Endothelial cell of umbilical vein (primary cell): ENCODE measurements around the gene CCL1. TPM values are rescaled to one million over a fixed set of nuclear protein-coding genes. Genes with fewer than 3 reads are reported as not detected.

Experiments
- BruUV-seq: library from RNA; stranded (reverse); fragments of 400-500 nt; replicated peaks from 2 replicates; lab custom pipeline; 2021; lab: Mats Ljungman, UMichigan
- CTCF ChIA-PET: fragments of 300-600, 350-600 bp; sonication (Branson Sonifier 250); formaldehyde crosslinking; loops from one replicate; lab custom pipeline; 2021; ENCODE audit warnings: antibody characterized with exemption, inconsistent platforms; lab: Charles Lee
- POLR2A ChIA-PET: fragments of 300-600, 350-600 bp; sonication (Branson Sonifier 250); formaldehyde crosslinking; loops from one replicate; lab custom pipeline; 2021; ENCODE audit warnings: antibody characterized with exemption, inconsistent platforms; lab: Charles Lee
- DNase-seq: peaks from one replicate; pipeline ENCODE4 v3.0.0-alpha.2; 2011; ENCODE audit warnings: low read depth, low spot score
- FAIRE-seq: peaks from 2 replicates; lab custom pipeline; 2011; peaks lifted over from hg19 to GRCh38; lab: Jason Lieb, UNC
- H2AFZ ChIP-seq: 2 replicates; pipeline ENCODE4 v1.6.0; 2012; ENCODE audit warnings: low read depth, low read length, control low read depth, inconsistent platforms
- H3K27ac ChIP-seq: 2 replicates; pipeline ENCODE4 v1.5.1; 2011; ENCODE audit warnings: low read depth, mild to moderate bottlenecking, control low read depth, low read length, moderate library complexity; ENCODE audit not compliant: insufficient read depth
- H3K27me3 ChIP-seq, 2 experiments: 2 replicates each; pipeline versions ENCODE4 v1.6.0 to v1.6.1; 2011; ENCODE audit warnings: low read length in 2 of 2, mixed read lengths in 1 of 2; ENCODE audit not compliant: control insufficient read depth in 2 of 2, insufficient read depth in 2 of 2
- H3K36me3 ChIP-seq, 2 experiments: 2 replicates in 1 of 2; 3 replicates in 1 of 2; pipeline ENCODE4 v1.5.1; 2011; ENCODE audit warnings: low read length in 2 of 2, mild to moderate bottlenecking in 1 of 2, moderate library complexity in 1 of 2; ENCODE audit not compliant: control insufficient read depth in 2 of 2, insufficient read depth in 2 of 2; ENCODE audit errors: extremely low read depth in 1 of 2
- H3K4me1 ChIP-seq: 3 replicates; pipeline ENCODE4 v1.5.1; 2011; ENCODE audit warnings: mild to moderate bottlenecking, low read length; ENCODE audit not compliant: control insufficient read depth, insufficient read depth; ENCODE audit errors: extremely low read depth
- H3K4me2 ChIP-seq: 2 replicates; pipeline ENCODE4 v1.6.1; 2011; ENCODE audit warnings: low read length, control low read depth, mixed read lengths; ENCODE audit not compliant: insufficient read depth
- H3K4me3 ChIP-seq, 3 experiments: fragments of 200-600 bp in 1 of 3; sonication (generic), shearing (Covaris generic) in 1 of 3; replicated peaks in 1 of 3; 2 replicates each; pipeline ENCODE4 v1.5.1; 2011 to 2016; ENCODE audit warnings: control low read depth in 3 of 3, low read length in 3 of 3, mild to moderate bottlenecking in 2 of 3, inconsistent platforms in 1 of 3, low read depth in 1 of 3, moderate library complexity in 1 of 3; ENCODE audit not compliant: insufficient read depth in 1 of 3
- H3K79me2 ChIP-seq: 2 replicates; pipeline ENCODE4 v1.6.0; 2012; ENCODE audit warnings: low read length, inconsistent platforms; ENCODE audit not compliant: control insufficient read depth, insufficient read depth
- H3K9ac ChIP-seq: replicated peaks from 2 replicates; pipeline ENCODE3; 2011; ENCODE audit warnings: low read length, control low read depth; ENCODE audit not compliant: insufficient read depth; ENCODE audit errors: extremely low read depth
- H3K9me1 ChIP-seq: replicated peaks from 3 replicates; pipeline ENCODE4 v1.6.0; 2011; ENCODE audit warnings: mild to moderate bottlenecking, low read length; ENCODE audit not compliant: control insufficient read depth, insufficient read depth; ENCODE audit errors: extremely low read depth
- H3K9me3 ChIP-seq: replicated peaks from 2 replicates; pipeline ENCODE4 v1.5.1; 2012; ENCODE audit warnings: low read length, inconsistent platforms; ENCODE audit not compliant: control insufficient read depth, insufficient read depth
- H4K20me1 ChIP-seq: replicated peaks from 2 replicates; pipeline ENCODE3; 2011; ENCODE audit warnings: mild to moderate bottlenecking, low read length; ENCODE audit not compliant: control insufficient read depth, insufficient read depth; ENCODE audit errors: extremely low read depth
- CTCF ChIP-seq, 2 donors: IDR thresholded peaks; 1 replicate in 1 of 2; 2 replicates in 1 of 2; pipeline ENCODE4 v1.5.1; 2011; ENCODE audit warnings: low read length in 2 of 2, mild to moderate bottlenecking in 2 of 2, moderate library complexity in 2 of 2, control low read depth in 1 of 2, inconsistent platforms in 1 of 2, low read depth in 1 of 2; ENCODE audit not compliant: insufficient read depth in 1 of 2; ENCODE audit errors: extremely low read depth in 1 of 2
- EZH2 ChIP-seq: IDR thresholded peaks from 2 replicates; pipeline ENCODE4 v1.6.1; 2012; ENCODE audit warnings: borderline replicate concordance, low read depth, mild to moderate bottlenecking, moderate library complexity, low read length, inconsistent platforms; ENCODE audit not compliant: severe bottlenecking
- FOS ChIP-seq: IDR thresholded peaks from 2 replicates; pipeline ENCODE4 v1.6.1; 2011; ENCODE audit warnings: mild to moderate bottlenecking, low read length, moderate library complexity, borderline replicate concordance; ENCODE audit not compliant: insufficient read depth
- GATA2 ChIP-seq: IDR thresholded peaks from 2 replicates; pipeline ENCODE4 v1.7.0; 2011; ENCODE audit warnings: low read depth, mild to moderate bottlenecking, moderate library complexity, mixed read lengths, low read length; ENCODE audit not compliant: insufficient read length, insufficient read depth
- JUN ChIP-seq: IDR thresholded peaks from 2 replicates; pipeline ENCODE4 v1.6.1; 2011; ENCODE audit warnings: borderline replicate concordance, low read depth; ENCODE audit not compliant: insufficient read length, insufficient read depth
- MYC ChIP-seq: IDR thresholded peaks from one replicate; pipeline ENCODE4 v1.6.1; 2011; ENCODE audit warnings: mild to moderate bottlenecking, low read depth, low read length
- POLR2A ChIP-seq: IDR thresholded peaks from 2 replicates; pipeline ENCODE4 v1.6.1; 2012; ENCODE audit warnings: low read depth, mild to moderate bottlenecking, control low read depth, low read length
- POLR2AphosphoS5 ChIP-seq: IDR thresholded peaks from 2 replicates; pipeline ENCODE4 v1.6.1; 2012; ENCODE audit warnings: low read depth, mild to moderate bottlenecking, control low read depth, low read length, moderate library complexity; ENCODE audit not compliant: insufficient read depth
- dilution Hi-C: fragments of 300-500 bp; cut with MboI; formaldehyde crosslinking; loops from one replicate; pipeline ENCODE4 v1.15.0; 2019; ENCODE audit warnings: low sequenced_read_pairs; ENCODE audit not compliant: extremely low pct_ligation_motif_present
- intact Hi-C: fragments of 100-400 bp; cut with micrococcal nuclease; formaldehyde crosslinking; loops from one replicate; pipeline ENCODE4 v1.10.0; 2022
- polyA plus RNA-seq, 4 experiments: library from polyadenylated mRNA; depleted of rRNA in 3 of 4; stranded (reverse) in 3 of 4; unstranded in 1 of 4; fragments of >200 nt; gene quantifications; 2 replicates each; pipeline versions ENCODE4 v1.2.1 to v1.2.3, GENCODE V29; 2011 to 2012; ENCODE audit warnings: missing spikeins in 1 of 4
- total RNA-seq: library from RNA; stranded (reverse); gene quantifications from 2 replicates; pipeline ENCODE4 v1.2.3, GENCODE V29; 2021
- TF ChIP-seq, protein P1 (sequence below): IDR thresholded peaks from 2 replicates; pipeline ENCODE4 v1.6.1; 2011; ENCODE audit not compliant: insufficient read depth, insufficient read length

CCL1 gene
- total and polyA plus RNA-seq, 2 donors (not counting 3 experiments of a cell fraction or from before 2014, with no cell fraction given): not detected

GRCh38 chr17:34368946-34369500 is 6.0 kb upstream of the CCL1 start:
- CTCF ChIA-PET: interaction anchor here (0.7 to 1.5 kb wide), 4 partner anchors 13 to 198 kb away, joined by 3 to 7 read pairs (median 3); no protein-coding TSS in a partner anchor

More at GRCh38 chr17:34368946-34369500, 6.0 kb upstream of the CCL1 start:
- no peaks in the 10 kb centered on the region for H3K79me2 ChIP-seq
- FAIRE-seq (no peak), DNase-seq (no peak)
- H4K20me1 ChIP-seq: no peaks in the 10 kb centered on the region
- no peaks in the 10 kb centered on the region for H3K36me3 ChIP-seq
- no peak overlapping the region for H3K4me3 ChIP-seq
- intact Hi-C loops: no loop called here
- no peak overlapping the region for H3K4me2 ChIP-seq
- BruUV-seq: no TSS peak
- no peak for TF ChIP-seq JUN
- no peak for TF ChIP-seq POLR2A
- TF ChIP-seq GATA2: no peak
- TF ChIP-seq EZH2: no peak
- TF ChIP-seq POLR2AphosphoS5: no peak
- TF ChIP-seq MYC: no peak
- TF ChIP-seq CTCF (IDR thresholded peaks at IDR 0.05; ENCODE audit: extremely low read depth in 1 of 2, insufficient read depth in 1 of 2, low read depth in 1 of 2, low read length in 2 of 2): no peak
- TF ChIP-seq FOS: no peak
- TF ChIP-seq, protein P1, sequence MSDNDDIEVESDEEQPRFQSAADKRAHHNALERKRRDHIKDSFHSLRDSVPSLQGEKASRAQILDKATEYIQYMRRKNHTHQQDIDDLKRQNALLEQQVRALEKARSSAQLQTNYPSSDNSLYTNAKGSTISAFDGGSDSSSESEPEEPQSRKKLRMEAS: no peak
- peaks cover 0 to 2% of the 10 kb centered on the region in 2 experiments for H3K27me3 ChIP-seq
- no peak overlapping the region for H3K9ac ChIP-seq
- dilution Hi-C loops: no loop called here
- no peaks in the 10 kb centered on the region for H3K9me3 ChIP-seq
- no peak overlapping the region for H3K27ac ChIP-seq
- no peak overlapping the region for H2AFZ ChIP-seq
- H3K9me1 ChIP-seq: no peaks in the 10 kb centered on the region
- peaks cover 8% of the 10 kb centered on the region for H3K4me1 ChIP-seq
- POLR2A ChIA-PET: no interaction called here
